Aorta (tissue), 5 donors: ENCODE data around the gene CGREF1. TPM values are rescaled to one million over a fixed set of nuclear protein-coding genes. Genes with fewer than 3 reads are reported as not detected.

ENCODE experiments used
- ATAC-seq: fragments of 200-7000 bp; cut with Tn5 transposase; one replicate; pipeline ENCODE4 v1.9.1; 2022; ENCODE audit warnings: moderate library complexity; ENCODE audit not compliant: low FRiP score
- DNase-seq, 2 donors: peaks; one replicate each; pipeline ENCODE4 v3.0.0-alpha.2; 2020
- H3K27ac ChIP-seq, 2 donors: one replicate each; pipeline ENCODE4 v1.5.1; 2013; ENCODE audit warnings: low read length in 2 of 2, mild to moderate bottlenecking in 2 of 2, moderate library complexity in 2 of 2, control low read depth in 1 of 2, inconsistent platforms in 1 of 2, low read depth in 1 of 2
- H3K27me3 ChIP-seq, 2 donors: one replicate each; pipeline ENCODE4 v1.6.1; 2013; ENCODE audit warnings: control low read depth in 1 of 2, low read length in 1 of 2, mild to moderate bottlenecking in 1 of 2, moderate library complexity in 1 of 2; ENCODE audit not compliant: insufficient read depth in 2 of 2, control insufficient read depth in 1 of 2
- H3K36me3 ChIP-seq, 2 donors: one replicate each; pipeline ENCODE4 v1.6.1; 2013; ENCODE audit warnings: control low read depth in 1 of 2, low read length in 1 of 2, mild to moderate bottlenecking in 1 of 2; ENCODE audit not compliant: insufficient read depth in 2 of 2, control insufficient read depth in 1 of 2
- H3K4me1 ChIP-seq, 2 donors: one replicate each; pipeline ENCODE4 v1.6.1; 2013; ENCODE audit warnings: low read length in 2 of 2, control low read depth in 1 of 2, mild to moderate bottlenecking in 1 of 2, moderate library complexity in 1 of 2; ENCODE audit not compliant: insufficient read depth in 2 of 2, control insufficient read depth in 1 of 2
- H3K4me3 ChIP-seq, 2 donors: one replicate each; pipeline ENCODE4 v1.5.1; 2013; ENCODE audit warnings: low read length in 2 of 2, control low read depth in 1 of 2, mild to moderate bottlenecking in 1 of 2
- H3K9me3 ChIP-seq: one replicate; pipeline ENCODE4 v1.6.1; 2013; ENCODE audit warnings: mild to moderate bottlenecking, low read length; ENCODE audit not compliant: control insufficient read depth
- WGBS, 2 donors: extraction: QIAGEN DNeasy Blood & Tissue Kit; methylation state at CpG; one replicate each; pipeline ENCODE4 v1.1.7; 2013; 5-methylcytosine and 5-hydroxymethylcytosine counted together
- intact Hi-C, 2 donors: fragments of 100-400 bp; cut with DNase I; formaldehyde crosslinking; loops; one replicate each; pipeline versions ENCODE4 v1.14.2 to v1.15.0; 2022
- polyA plus RNA-seq, 2 donors: library from polyadenylated mRNA; stranded (reverse); fragments of 200-250 nt; gene quantifications; one replicate each; pipeline ENCODE4 v1.2.3, GENCODE V29; 2013
- total RNA-seq, 2 donors: library from RNA; stranded (reverse); fragmentation: NEBNext Ultra II Directional; extraction: Animal tissue kit (Norgen Biotek cat#: 25700); gene quantifications; one replicate each; pipeline ENCODE4 v1.2.1, GENCODE V29; 2021
- donor health status: healthy with polysubstance abuse.
- donor health status: Bipolar disorder and iron deficiency.
- donor health status: DM: no; HTN: no; CAD: no.
- donor health status: DM: no; HTN: no; CAD: no.
- donor health status: DM: yes; HTN: yes; CAD: no.

The CGREF1 gene
- total and polyA plus RNA-seq, 4 donors = 5.8 to 8.6 (median 7.5) TPM

DNA sequence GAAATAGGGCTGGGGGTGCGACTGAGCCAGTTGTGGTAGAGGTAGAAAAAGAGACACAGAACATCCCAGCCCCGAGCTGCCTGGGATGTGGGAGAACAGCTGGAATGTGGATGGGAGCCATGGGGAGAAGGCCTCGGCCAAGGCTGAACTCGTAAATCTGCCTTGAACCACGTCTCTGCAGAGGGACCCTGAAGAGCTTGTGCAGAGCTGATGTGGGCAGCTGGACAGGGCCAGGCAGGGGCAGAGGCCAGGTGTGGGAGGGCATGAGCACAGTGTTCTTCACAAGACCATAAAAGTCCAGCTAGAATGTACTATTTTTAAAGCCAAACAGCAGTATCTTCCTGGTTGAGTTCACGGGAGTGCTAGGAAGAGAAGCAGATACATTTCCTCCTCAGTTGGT is 35.6 kb upstream of the CGREF1 start:
- Histone ChIP-seq H3K27me3 (no peaks in the 10 kb centered on the region), H3K9me3 (no peaks in the 10 kb centered on the region), H3K27ac (no peak overlapping the region), H3K36me3 (no peaks in the 10 kb centered on the region), H3K4me3 (no peak overlapping the region), H3K4me1 (no peaks in the 10 kb centered on the region)
- DNase-seq = no peak
- intact Hi-C loops = no loop called here
- 65 to 74% methylated on average over 6 of the region's 6 CpGs for WGBS, 2 donors
- no peak for ATAC-seq

DNA sequence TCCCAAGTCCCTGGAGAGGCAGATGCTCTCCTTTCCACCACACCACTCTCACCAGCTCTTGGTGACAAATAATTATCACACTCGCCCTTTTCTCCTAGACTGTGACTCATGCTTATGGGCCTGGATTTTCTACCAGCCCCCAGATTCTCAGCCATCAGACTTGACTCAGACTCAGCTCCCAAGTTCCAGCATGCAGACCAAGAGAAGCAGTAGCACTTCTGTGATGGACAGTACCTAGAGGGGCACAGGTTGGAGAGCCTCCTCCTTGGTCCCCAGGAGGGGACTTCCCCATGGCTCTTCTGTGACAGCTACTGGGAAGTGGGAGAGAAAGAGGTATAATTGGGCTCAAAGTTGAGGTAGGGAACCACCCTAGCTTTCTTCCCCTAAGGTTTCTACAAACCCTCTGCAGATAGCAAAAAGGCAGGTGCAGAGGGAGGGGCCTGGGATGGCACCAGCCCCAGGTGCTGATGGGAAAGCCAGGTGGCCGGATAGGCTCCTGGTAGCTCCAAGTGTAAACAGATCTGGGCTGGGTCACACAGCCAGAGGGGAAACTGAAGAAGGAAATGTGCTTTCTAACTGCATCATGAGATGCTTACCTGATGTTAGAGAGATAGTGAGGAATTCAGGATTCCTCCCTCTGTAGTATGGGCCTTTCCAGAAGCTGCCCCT is 34.0 kb upstream of the CGREF1 start:
- no peak for DNase-seq
- H3K9me3 ChIP-seq = no peaks in the 10 kb centered on the region
- no peak for ATAC-seq
- intact Hi-C loops = no loop called here
- no peak overlapping the region for H3K4me3 ChIP-seq
- H3K27me3 ChIP-seq = no peaks in the 10 kb centered on the region
- WGBS, 2 donors = 75 to 77% methylated on average over 2 of the region's 2 CpGs
- H3K27ac ChIP-seq = no peak overlapping the region
- no peaks in the 10 kb centered on the region for H3K36me3 ChIP-seq
- H3K4me1 ChIP-seq = no peaks in the 10 kb centered on the region

DNA sequence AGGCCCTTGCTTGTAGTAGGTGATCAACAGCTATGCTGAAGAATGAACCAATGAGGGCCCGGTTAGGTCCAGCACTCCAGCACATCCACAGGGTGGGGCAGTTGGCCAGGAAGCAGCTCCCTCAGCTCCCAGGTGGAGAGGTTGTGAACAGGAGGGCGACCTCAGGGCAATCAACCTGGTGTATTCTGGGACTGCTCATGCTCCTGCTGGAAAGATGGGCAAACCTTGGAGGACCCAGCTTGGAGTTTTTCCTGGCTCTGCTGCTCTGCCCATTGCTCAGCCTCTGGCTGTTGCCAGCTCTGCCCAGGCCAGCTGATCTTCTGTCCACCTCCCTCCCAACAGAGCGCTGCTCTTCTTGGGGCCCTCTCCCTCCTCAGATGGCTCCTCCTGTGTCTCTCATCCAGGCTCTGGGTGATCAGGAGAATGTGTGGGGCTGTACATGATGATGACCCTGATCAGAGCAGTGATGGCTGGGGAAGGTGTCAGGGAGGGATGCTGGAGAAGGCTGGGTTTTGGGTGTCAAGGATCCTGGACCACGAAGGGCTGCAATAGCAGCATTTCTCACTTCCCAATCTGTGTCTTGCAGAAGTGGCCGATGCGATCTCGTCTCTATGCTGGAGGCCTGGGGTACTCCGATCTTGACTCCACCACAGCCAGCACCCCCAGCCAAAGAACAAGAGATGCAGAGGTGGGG is 33.3 kb upstream of the CGREF1 start:
- DNase-seq (no peak), ATAC-seq (no peak)
- H3K4me1 ChIP-seq = no peaks in the 10 kb centered on the region
- 87 to 89% methylated on average over 8 of the region's 8 CpGs for WGBS, 2 donors
- no peaks in the 10 kb centered on the region for H3K9me3 ChIP-seq
- H3K27me3 ChIP-seq = no peaks in the 10 kb centered on the region
- H3K36me3 ChIP-seq = no peaks in the 10 kb centered on the region
- H3K4me3 ChIP-seq = no peak overlapping the region
- intact Hi-C loops = no loop called here
- H3K27ac ChIP-seq = no peak overlapping the region

DNA sequence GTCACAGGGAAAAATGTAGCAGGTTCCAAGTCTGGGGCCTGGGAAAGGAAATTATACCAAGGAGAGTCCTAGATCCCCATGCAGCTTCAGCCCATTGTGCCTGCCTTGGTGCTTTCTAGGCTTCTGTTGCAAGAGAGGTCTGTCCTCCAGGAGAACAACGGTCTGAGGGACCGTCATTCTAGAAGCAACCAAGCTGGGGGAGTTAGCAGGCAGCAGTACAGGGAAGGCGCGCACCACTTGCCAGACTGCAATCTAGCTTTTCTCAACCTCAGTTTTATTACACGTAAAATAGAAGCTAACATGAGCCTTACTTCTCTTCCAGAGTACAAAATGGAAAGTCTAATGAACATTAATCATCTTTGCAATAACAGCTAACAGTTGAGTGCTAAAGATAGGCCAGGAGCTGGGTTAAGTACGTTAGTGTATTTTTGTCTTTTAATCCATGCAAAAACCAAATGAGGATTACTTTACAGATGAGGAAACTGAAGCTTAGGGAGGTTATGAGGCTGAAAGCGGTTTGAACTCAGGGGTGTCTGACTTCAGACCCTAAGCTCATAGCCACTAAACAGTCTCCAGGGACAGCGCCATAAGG is 31.8 kb upstream of the CGREF1 start:
- Histone ChIP-seq H3K9me3 (no peaks in the 10 kb centered on the region), H3K27ac (no peak overlapping the region), H3K4me3 (no peak overlapping the region), H3K27me3 (no peaks in the 10 kb centered on the region), H3K36me3 (no peaks in the 10 kb centered on the region), H3K4me1 (no peaks in the 10 kb centered on the region)
- intact Hi-C loops = no loop called here
- 79 to 84% methylated on average over 8 of the region's 8 CpGs for WGBS, 2 donors
- DNase-seq = no peak
- ATAC-seq = no peak

DNA sequence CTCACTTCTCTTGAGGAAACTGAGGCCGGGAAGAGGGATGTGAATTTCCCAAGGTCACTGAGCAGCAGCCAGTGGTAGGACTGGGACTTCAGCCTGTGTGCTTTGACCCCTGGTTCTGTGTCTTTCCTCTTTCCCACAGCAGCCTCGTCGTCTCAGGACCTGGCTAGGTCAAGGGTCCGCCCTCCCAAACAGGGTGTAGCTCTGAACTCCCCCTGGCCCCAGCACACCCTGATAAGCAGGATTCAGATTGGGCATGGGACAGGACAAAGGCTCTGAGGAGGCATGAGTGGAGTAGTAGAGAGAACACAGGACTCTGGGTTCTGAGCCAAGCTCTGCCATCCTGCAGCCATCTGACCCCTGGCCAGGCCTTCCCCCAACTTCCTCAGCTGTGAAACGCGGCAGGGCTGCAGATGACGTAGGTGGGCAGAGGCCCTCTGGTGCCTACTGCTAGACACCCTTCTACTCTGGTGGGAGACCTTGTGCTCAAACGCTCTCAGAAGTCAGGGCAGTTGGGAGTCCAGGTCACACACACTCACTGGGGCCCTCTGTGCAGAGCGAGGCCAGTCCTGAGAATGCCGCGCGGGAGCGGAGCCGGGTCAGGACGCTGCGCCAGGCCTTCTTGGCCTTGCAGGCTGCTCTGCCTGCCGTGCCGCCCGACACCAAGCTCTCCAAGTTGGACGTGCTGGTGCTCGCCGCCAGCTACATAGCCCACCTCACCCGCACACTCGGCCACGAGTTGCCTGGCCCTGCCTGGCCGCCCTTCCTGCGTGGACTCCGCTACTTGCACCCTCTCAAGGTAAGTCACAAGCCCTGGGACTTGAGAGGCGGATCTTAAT is 30.9 kb upstream of the CGREF1 start:
- no peaks in the 10 kb centered on the region for H3K9me3 ChIP-seq
- no peak overlapping the region for H3K27ac ChIP-seq
- H3K4me3 ChIP-seq = no peak overlapping the region
- no peaks in the 10 kb centered on the region for H3K4me1 ChIP-seq
- no peaks in the 10 kb centered on the region for H3K36me3 ChIP-seq
- intact Hi-C loops = no loop called here
- peak in 1 of 2 donors; percentile 72 for DNase-seq
- ATAC-seq = peak; percentile 23
- H3K27me3 ChIP-seq = no peaks in the 10 kb centered on the region
- WGBS, 2 donors = 92 to 94% methylated on average over 29 of the region's 29 CpGs

DNA sequence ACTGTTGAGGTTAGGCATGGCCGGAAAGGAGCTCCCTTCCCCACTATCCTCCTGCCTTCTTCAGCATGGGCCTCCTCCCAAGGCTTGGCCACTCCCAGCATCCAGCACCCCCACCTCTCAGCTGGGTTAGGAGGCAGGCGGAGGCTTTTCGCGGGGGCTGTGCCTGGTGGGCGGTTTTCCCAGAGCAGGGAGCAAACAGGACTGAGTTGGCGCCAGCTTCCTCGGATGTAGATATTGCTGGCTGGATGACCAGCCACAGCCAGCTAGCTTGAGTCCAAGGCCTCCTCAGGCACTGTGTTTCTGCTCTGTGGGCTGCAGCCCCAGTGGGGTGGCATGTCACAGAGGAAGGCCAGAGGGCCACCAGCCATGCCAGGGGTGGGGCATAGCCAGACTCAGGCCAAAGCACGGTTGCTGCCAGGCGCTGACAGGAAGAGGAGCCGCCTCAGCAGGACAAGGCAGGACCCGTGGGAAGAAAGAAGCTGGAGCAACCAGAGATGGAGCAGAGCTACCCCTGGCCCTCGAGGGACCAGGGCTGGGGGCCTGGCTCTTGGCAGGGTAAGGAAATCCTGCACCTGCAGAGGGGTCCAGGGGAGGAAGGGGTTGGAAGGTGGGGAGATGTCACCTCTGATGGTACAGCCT is 30.0 kb upstream of the CGREF1 start, which contains the start of gene TCF23:
TCF23 (plus strand) TSS at position 204 of the 639 bp plus-strand sequence; CDS start at position 334, 130 bp downstream.
- intact Hi-C loops = no loop called here
- 40 to 45% methylated on average over 12 of the region's 12 CpGs for WGBS, 2 donors
- Histone ChIP-seq H3K4me3 (no peak within 1 kb of the TSS), H3K4me1 (no peaks in the 10 kb centered on the region), H3K27ac (no peak within 1 kb of the TSS), H3K9me3 (no peaks in the 10 kb centered on the region), H3K27me3 (no peaks in the 10 kb centered on the region), H3K36me3 (no peaks in the 10 kb centered on the region)
- ATAC-seq (no peak), DNase-seq (peak in 1 of 2 donors; percentile 74)

DNA sequence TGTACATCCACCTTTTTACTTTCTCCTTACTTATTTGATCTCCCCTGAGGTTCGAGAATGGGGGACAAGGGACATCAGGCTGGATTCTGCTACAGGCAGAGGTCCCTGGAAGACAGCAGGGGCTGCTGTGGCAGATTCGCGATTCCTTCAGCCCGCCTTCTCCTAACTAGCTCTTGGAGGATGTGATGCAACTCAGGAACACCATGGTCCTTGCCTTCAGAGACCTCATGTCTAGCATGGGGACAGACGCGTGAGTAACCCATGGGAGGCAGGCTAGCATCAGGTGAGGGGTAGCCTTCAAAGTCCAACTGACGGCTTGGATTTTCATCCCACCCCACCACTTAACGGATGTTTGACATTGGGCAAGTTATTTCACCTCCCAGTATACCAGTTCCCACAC is 29.0 kb upstream of the CGREF1 start:
- Histone ChIP-seq H3K4me3 (no peak overlapping the region), H3K27me3 (no peaks in the 10 kb centered on the region), H3K4me1 (no peaks in the 10 kb centered on the region), H3K27ac (no peak overlapping the region), H3K36me3 (no peaks in the 10 kb centered on the region), H3K9me3 (no peaks in the 10 kb centered on the region)
- intact Hi-C loops = no loop called here
- 91 to 92% methylated on average over 8 of the region's 8 CpGs for WGBS, 2 donors
- DNase-seq = peak in 1 of 2 donors; percentile 23
- no peak for ATAC-seq

DNA sequence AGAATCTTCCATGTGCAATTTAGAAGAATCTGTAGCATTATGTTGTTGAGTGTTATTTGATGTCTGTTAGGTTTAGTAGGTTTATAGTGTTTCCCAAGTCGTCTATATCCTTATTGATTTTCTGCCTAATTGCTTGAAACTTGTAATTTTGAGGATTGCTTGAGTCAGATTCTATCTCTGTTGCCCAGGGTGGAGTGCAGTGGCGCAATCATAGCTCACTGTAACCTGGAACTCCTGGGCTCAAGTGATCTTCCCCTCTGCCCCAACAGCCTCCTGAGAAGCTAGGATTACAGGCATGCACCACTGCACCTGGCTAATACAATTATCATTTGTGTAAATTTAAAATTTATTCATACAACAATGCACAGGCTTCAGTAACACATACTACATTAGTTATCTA is 26.8 kb upstream of the CGREF1 start:
- H3K4me3 ChIP-seq = no peak overlapping the region

More for the DNA sequence above, 26.8 kb upstream of the CGREF1 start:
- Histone ChIP-seq H3K9me3 (no peaks in the 10 kb centered on the region), H3K27ac (no peak overlapping the region), H3K4me1 (no peaks in the 10 kb centered on the region), H3K27me3 (no peaks in the 10 kb centered on the region), H3K36me3 (no peaks in the 10 kb centered on the region)
- DNase-seq (no peak), ATAC-seq (no peak)
- intact Hi-C loops = no loop called here
- WGBS, 2 donors = 80 to 84% methylated on average over 2 of the region's 2 CpGs
